ENCODE results near the gene LARGE1. TPM values are rescaled to one million over a fixed set of nuclear protein-coding genes. Genes with fewer than 3 reads are reported as not detected.
"Not testable (repeated sequence)": the region's sequence is repeated elsewhere in the genome, so short reads cannot be mapped to it uniquely, and the experiment has no call there.

The LARGE1 gene
- total and polyA plus RNA-seq, 10 donors = 1.9 to 35.8 (median 22.8) TPM

GRCh38 chr22:33464698-33465097, 455.6 kb downstream of the LARGE1 start:
- intact Hi-C loops (cut with DNase I; ENCODE audit: low total_unique reads) = no loop called here
- TF ChIP-seq, protein P1, sequence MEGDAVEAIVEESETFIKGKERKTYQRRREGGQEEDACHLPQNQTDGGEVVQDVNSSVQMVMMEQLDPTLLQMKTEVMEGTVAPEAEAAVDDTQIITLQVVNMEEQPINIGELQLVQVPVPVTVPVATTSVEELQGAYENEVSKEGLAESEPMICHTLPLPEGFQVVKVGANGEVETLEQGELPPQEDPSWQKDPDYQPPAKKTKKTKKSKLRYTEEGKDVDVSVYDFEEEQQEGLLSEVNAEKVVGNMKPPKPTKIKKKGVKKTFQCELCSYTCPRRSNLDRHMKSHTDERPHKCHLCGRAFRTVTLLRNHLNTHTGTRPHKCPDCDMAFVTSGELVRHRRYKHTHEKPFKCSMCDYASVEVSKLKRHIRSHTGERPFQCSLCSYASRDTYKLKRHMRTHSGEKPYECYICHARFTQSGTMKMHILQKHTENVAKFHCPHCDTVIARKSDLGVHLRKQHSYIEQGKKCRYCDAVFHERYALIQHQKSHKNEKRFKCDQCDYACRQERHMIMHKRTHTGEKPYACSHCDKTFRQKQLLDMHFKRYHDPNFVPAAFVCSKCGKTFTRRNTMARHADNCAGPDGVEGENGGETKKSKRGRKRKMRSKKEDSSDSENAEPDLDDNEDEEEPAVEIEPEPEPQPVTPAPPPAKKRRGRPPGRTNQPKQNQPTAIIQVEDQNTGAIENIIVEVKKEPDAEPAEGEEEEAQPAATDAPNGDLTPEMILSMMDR (IDR thresholded peaks at IDR 0.05 in 8 of 11, conservative IDR thresholded peaks at IDR 0.05 in 3 of 11) = no peak
- TF ChIP-seq POLR2AphosphoS5 (IDR thresholded peaks at IDR 0.05) (no peak), POLR2A (IDR thresholded peaks at IDR 0.05) (no peak)
- WGBS, 5 donors = 87 to 98% (median 91%) methylated on average over 2 of the region's 2 CpGs
- no peak overlapping the region for H3K27ac ChIP-seq
- no peaks in the 10 kb centered on the region for H3K36me3 ChIP-seq
- H3K4me1 ChIP-seq = no peaks in the 10 kb centered on the region
- H3K27me3 ChIP-seq (replicated peaks in 1 of 7) = no peaks in the 10 kb centered on the region
- H3K9me3 ChIP-seq = peaks cover 0 to 30% (median 14%) of the 10 kb centered on the region in 8 donors
- DNase-seq = no peak
- H3K4me3 ChIP-seq = no peak overlapping the region

DNA sequence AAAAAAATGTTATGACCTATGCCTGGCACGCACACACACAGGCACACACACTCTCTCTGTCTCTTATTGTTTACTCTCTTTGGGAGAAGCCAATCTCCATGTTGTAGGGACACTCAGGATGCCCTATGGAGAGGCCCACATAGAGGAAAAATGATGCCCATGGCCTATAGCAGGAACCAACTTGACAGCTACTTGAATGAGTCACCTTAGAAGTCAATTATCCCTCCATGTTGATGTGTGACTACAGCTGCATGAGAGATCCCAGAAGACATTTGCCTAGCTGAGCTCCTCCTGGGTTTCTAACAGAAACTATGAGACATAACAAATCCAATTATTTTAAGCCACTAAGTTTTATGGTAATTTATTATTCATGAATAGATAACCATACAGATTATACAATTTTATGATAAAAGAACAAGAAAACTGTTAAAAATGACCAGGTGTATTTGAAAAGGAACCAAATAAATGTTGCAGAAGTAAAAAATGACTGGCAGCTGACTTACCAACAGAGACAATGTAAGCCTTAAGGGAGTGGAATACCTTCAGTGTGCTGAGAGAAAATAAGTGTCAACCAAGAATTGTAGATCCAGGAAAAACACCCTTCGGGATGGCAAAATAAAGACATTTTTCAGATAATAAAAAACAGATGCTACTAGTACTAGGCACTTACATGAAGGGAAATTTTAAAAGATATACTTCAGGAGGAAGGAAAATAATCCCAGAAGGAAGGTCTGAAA, 458.4 kb downstream of the LARGE1 start:
- intact Hi-C loops (cut with DNase I; ENCODE audit: low total_unique reads) = no loop called here
- H3K9me3 ChIP-seq = peaks cover 0 to 30% (median 14%) of the 10 kb centered on the region in 8 donors
- H3K4me3 ChIP-seq = no peak overlapping the region
- H3K36me3 ChIP-seq = no peaks in the 10 kb centered on the region
- no peak for TF ChIP-seq POLR2AphosphoS5 (IDR thresholded peaks at IDR 0.05)
- TF ChIP-seq, protein P1 (IDR thresholded peaks at IDR 0.05 in 8 of 11, conservative IDR thresholded peaks at IDR 0.05 in 3 of 11) = no peak
- 55 to 99% (median 92%) methylated on average over 2 of the region's 2 CpGs for WGBS, 5 donors
- H3K27ac ChIP-seq = no peak overlapping the region
- H3K27me3 ChIP-seq (replicated peaks in 1 of 7) = no peaks in the 10 kb centered on the region
- H3K4me1 ChIP-seq = no peaks in the 10 kb centered on the region
- DNase-seq = no peak

DNA sequence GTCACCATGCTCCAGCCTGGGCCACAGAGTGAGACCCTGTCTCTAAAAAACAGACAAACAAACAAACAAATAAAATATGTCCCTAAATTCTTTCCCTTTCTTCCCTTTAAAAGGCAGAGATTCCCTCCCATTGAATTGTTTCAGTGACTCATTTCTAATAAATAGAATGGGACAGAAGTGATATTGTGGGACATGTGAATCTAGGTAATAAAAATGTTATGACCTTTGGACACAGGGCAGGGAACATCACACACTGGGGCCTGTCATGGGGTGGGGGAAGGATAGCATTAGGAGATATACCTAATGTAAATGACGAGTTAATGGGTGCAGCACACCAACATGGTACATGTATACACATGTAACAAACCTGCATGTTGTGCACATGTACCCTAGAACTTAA, 459.0 kb downstream of the LARGE1 start:
- H3K36me3 ChIP-seq; H3K4me1 ChIP-seq; H3K27ac ChIP-seq; H3K4me3 ChIP-seq; intact Hi-C loops (cut with DNase I; ENCODE audit: low total_unique reads); H3K27me3 ChIP-seq (replicated peaks in 1 of 7); DNase-seq: not testable (repeated sequence)
- H3K9me3 ChIP-seq = peaks cover 0 to 30% (median 14%) of the 10 kb centered on the region in 8 donors
- WGBS, 5 donors = 77 to 94% (median 85%) methylated on average over 1 of the region's 1 CpG

- Histone ChIP-seq H3K4me3 (no peak overlapping the region), H3K27me3 (replicated peaks in 1 of 7) (no peaks in the 10 kb centered on the region), H3K36me3 (no peaks in the 10 kb centered on the region), H3K4me1 (no peaks in the 10 kb centered on the region), H3K9me3 (peaks cover 0 to 30% (median 14%) of the 10 kb centered on the region in 8 donors), H3K27ac (no peak overlapping the region)
- intact Hi-C loops (cut with DNase I; ENCODE audit: low total_unique reads) = no loop called here
- no peak for DNase-seq
- TF ChIP-seq POLR2AphosphoS5 (IDR thresholded peaks at IDR 0.05) (no peak), POLR2A (IDR thresholded peaks at IDR 0.05) (no peak)
- TF ChIP-seq, protein P1 (IDR thresholded peaks at IDR 0.05 in 8 of 11, conservative IDR thresholded peaks at IDR 0.05 in 3 of 11) = no peak
- 89 to 94% (median 91%) methylated on average over 6 of the region's 6 CpGs for WGBS, 5 donors
Measured at GRCh38 chr22:33459137-33459536, 461.1 kb downstream of the LARGE1 start.
